ENCODE results near the gene SYT12.

Gene SYT12

DNA sequence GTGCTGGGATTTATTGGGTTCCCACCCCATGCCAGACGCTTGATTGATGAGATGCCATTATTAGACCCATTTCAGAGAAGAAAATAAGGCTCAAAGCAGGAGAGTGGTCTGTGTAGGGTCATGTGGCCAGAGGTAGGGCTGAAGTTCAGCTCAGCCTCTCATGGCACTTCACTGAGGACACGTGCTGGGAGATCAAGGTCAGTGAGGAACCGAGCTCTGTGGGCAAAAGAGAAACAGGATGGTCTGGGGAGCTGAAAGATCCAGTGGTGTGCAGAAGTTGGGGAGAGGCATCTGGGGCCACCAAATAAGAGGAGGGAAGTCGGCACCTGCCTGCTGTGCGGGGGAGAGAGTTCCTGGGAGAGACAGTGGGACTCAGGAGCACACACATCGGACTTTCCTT lies 53.3 kb downstream of the SYT12 start:
- H3K9me3 ChIP-seq (ENCODE audit: control insufficient read depth, low read length), result no peaks in the 10 kb centered on the region

DNA sequence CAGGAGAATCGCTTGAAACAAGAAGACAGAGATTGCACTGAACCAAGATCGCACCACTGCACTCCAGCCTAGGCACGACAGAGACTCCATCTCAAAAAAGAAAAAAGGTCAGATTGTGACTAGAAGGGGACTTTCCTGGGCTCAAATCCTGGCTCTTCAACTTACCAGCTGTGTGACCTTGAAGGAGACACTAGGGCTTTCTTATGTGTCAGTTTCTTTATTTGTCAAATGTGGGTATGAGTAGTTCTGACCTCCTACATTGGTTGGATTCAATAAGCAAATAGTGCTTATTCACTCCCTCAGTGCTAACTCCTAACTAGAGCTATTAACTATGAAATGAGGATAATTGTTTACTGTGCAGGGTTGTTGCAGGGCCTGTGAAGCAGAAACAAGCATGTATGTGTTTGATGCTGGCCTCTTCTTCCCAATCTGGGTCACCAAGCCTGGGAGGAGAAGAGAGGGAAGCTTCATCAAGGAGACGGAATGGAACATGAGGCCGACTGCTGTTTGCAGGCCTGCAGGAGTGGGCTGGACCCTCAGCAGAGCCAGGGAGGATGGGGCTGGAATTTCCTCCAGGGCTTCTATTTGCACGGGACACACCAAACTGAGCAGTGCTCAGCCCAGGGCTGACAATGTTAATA lies 56.3 kb downstream of the SYT12 start:
- no peak overlapping the region for H3K4me3 ChIP-seq (ENCODE audit: extremely low read depth, insufficient read depth, low read length, poor library complexity, severe bottlenecking)
- no peaks in the 10 kb centered on the region for H3K9me3 ChIP-seq (ENCODE audit: control insufficient read depth, low read length)
- H3K36me3 ChIP-seq (ENCODE audit: control insufficient read depth, insufficient read depth, low read length), result no peaks in the 10 kb centered on the region
- H3K27ac ChIP-seq (ENCODE audit: low read depth, low read length, severe bottlenecking), result no peak overlapping the region
- no peaks in the 10 kb centered on the region for H3K4me1 ChIP-seq (ENCODE audit: control insufficient read depth, insufficient read depth, low read length, poor library complexity, severe bottlenecking)
- 85 to 87% methylated on average over 2 to 5 of the region's 6 CpGs for WGBS, 2 experiments (ENCODE audit: insufficient coverage in 2 of 2)

More for the DNA sequence above, 53.3 kb downstream of the SYT12 start:
- Histone ChIP-seq H3K36me3 (ENCODE audit: control insufficient read depth, insufficient read depth, low read length) (no peaks in the 10 kb centered on the region), H3K4me3 (ENCODE audit: extremely low read depth, insufficient read depth, low read length, poor library complexity, severe bottlenecking) (no peak overlapping the region), H3K4me1 (ENCODE audit: control insufficient read depth, insufficient read depth, low read length, poor library complexity, severe bottlenecking) (no peaks in the 10 kb centered on the region), H3K27ac (ENCODE audit: low read depth, low read length, severe bottlenecking) (no peak overlapping the region)
- 89 to 98% methylated on average over 5 of the region's 6 CpGs for WGBS, 2 experiments (ENCODE audit: insufficient coverage in 2 of 2)

DNA sequence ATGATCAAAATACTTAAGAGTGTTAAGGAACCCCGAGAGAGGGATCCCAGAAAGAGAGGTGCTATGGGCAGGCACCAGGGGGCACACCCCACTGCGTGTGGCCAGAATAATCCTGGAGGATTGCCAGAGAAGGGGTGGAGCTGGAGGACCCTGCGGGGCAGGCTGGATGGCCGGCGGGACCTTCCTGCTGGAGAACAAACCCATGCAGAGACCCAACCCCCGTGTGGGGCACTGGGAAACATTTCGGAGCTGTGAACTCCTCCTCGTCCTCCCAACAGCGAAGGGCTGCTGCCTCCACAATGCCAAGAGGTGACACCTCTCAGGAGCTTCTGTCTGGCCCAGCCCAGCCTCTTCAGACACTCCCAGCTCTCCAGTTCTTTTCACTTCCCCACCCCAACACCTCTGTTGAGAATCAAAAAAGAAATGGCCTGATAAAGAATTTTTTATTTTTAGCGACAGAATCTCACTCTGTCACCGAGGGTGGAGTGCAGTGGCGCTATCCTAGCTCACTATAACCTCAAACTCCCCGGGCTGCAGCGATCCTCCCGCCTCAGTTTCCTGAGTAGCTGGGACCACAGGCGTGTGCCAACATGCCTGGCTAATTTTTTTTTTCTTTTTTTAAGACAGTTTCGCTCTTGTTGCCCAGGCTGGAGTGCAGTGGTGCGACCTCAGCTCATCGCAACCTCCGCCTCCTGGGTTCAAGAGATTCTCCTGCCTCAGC lies 59.3 kb downstream of the SYT12 start:
- no peak overlapping the region for H3K27ac ChIP-seq (ENCODE audit: low read depth, low read length, severe bottlenecking)
- H3K9me3 ChIP-seq (ENCODE audit: control insufficient read depth, low read length), result no peaks in the 10 kb centered on the region
- no peaks in the 10 kb centered on the region for H3K36me3 ChIP-seq (ENCODE audit: control insufficient read depth, insufficient read depth, low read length)
- no peaks in the 10 kb centered on the region for H3K4me1 ChIP-seq (ENCODE audit: control insufficient read depth, insufficient read depth, low read length, poor library complexity, severe bottlenecking)
- 52 to 57% methylated on average over 18 to 20 of the region's 20 CpGs for WGBS, 2 experiments (ENCODE audit: insufficient coverage in 2 of 2)
- H3K4me3 ChIP-seq (ENCODE audit: extremely low read depth, insufficient read depth, low read length, poor library complexity, severe bottlenecking), result no peak overlapping the region

DNA sequence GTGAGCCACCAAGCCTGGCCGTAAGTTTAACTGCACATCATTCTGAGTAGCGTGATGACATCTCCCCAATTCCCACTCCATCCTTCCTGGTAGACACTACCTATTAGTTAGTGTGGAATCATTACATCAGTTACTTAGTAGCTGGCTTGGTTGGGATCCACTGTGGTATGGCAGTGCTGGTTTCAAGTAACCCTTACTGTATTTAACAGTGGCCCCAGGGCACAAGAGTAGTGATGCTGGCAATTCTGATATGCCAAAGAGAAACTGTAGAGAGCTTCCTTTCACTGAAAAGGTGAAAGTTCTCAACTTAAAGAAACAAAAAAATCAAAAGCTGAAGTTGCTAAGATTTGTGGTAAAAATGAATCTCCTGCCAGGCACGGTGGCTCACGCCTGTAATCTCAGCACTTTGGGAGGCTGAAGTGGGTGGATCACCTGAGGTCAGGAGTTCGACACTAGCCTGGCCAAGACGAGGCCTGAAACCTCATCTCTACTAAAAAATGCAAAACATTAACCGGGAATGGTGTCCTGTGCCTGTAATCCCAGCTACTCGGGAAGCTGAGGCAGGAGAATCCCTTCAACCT lies 60.9 kb downstream of the SYT12 start:
- Histone ChIP-seq H3K36me3 (ENCODE audit: control insufficient read depth, insufficient read depth, low read length) (no peaks in the 10 kb centered on the region), H3K4me1 (ENCODE audit: control insufficient read depth, insufficient read depth, low read length, poor library complexity, severe bottlenecking) (no peaks in the 10 kb centered on the region), H3K9me3 (ENCODE audit: control insufficient read depth, low read length) (no peaks in the 10 kb centered on the region), H3K27ac (ENCODE audit: low read depth, low read length, severe bottlenecking) (no peak overlapping the region), H3K4me3 (ENCODE audit: extremely low read depth, insufficient read depth, low read length, poor library complexity, severe bottlenecking) (no peak overlapping the region)
- 87 to 96% methylated on average over 7 to 8 of the region's 8 CpGs for WGBS, 2 experiments (ENCODE audit: insufficient coverage in 2 of 2)

DNA sequence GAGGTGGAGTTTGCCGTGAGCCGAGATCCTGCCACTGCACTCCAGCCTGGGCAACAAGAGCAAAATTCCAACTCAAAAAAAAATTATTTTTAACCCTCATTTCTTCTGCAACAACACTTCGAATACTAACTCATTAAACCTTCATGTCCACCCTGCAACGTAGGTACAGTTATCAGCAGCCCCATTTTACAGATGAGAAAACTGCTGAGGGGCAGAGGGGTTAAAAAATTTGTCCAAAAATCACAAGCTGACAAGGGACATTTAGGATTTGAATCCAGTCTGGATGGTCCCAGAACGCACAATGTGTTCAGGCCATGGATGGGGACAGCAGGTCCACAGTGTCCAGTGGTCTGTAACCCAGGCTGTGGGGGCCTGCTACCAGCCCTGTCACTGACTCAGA lies 62.7 kb downstream of the SYT12 start:
- Histone ChIP-seq H3K4me1 (ENCODE audit: control insufficient read depth, insufficient read depth, low read length, poor library complexity, severe bottlenecking) (no peaks in the 10 kb centered on the region), H3K9me3 (ENCODE audit: control insufficient read depth, low read length) (no peaks in the 10 kb centered on the region), H3K27ac (ENCODE audit: low read depth, low read length, severe bottlenecking) (no peak overlapping the region), H3K4me3 (ENCODE audit: extremely low read depth, insufficient read depth, low read length, poor library complexity, severe bottlenecking) (no peak overlapping the region), H3K36me3 (ENCODE audit: control insufficient read depth, insufficient read depth, low read length) (no peaks in the 10 kb centered on the region)
- 91 to 97% methylated on average over 5 of the region's 5 CpGs for WGBS, 2 experiments (ENCODE audit: insufficient coverage in 2 of 2)

DNA sequence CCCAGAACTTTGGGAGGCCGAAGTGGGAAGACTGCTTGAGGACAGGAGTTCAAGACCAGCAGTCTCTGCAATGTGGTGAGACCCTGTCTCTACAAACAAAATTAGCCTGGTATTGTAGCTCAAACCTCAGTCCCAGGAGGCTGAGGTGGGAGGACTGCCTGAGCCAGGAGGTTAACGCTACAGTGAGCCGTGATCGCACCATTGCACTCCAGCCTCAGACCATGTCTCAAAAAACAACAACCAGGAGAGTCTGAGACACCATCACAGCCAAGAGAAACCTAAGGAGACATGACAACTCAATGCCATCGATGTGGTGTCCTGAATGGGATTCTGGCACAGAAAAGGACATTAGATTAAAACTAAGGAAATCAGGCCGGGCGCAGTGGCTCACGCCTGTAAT lies 67.8 kb downstream of the SYT12 start:
- Histone ChIP-seq H3K27ac (ENCODE audit: low read depth, low read length, severe bottlenecking) (no peak overlapping the region), H3K4me3 (ENCODE audit: extremely low read depth, insufficient read depth, low read length, poor library complexity, severe bottlenecking) (no peak overlapping the region), H3K9me3 (ENCODE audit: control insufficient read depth, low read length) (no peaks in the 10 kb centered on the region), H3K36me3 (ENCODE audit: control insufficient read depth, insufficient read depth, low read length) (no peaks in the 10 kb centered on the region), H3K4me1 (ENCODE audit: control insufficient read depth, insufficient read depth, low read length, poor library complexity, severe bottlenecking) (no peaks in the 10 kb centered on the region)
- WGBS, 2 experiments (ENCODE audit: insufficient coverage in 2 of 2), result 90 to 97% methylated on average over 5 to 8 of the region's 8 CpGs

DNA sequence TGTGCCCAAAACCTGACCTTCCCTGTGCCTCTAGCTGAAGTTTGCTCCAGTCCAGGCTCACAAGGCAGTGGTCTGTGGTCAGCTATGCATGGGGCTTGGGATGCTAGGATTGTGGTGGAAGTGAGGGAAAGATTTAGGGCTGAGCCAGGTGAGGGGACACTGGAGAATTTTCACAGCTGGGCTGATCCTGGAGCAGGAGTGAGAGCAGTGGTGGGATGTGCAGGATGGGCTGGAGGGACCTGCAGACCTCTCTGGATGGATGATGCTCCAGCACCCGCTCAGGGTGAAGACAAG lies 72.2 kb downstream of the SYT12 start:
- WGBS, 2 experiments (ENCODE audit: insufficient coverage in 2 of 2), result 75 to 100% methylated on average over 1 of the region's 1 CpG
- H3K36me3 ChIP-seq (ENCODE audit: control insufficient read depth, insufficient read depth, low read length), result no peaks in the 10 kb centered on the region
- no peak overlapping the region for H3K27ac ChIP-seq (ENCODE audit: low read depth, low read length, severe bottlenecking)
- H3K4me3 ChIP-seq (ENCODE audit: extremely low read depth, insufficient read depth, low read length, poor library complexity, severe bottlenecking), result no peak overlapping the region
- H3K4me1 ChIP-seq (ENCODE audit: control insufficient read depth, insufficient read depth, low read length, poor library complexity, severe bottlenecking), result peaks cover 5% of the 10 kb centered on the region
- no peaks in the 10 kb centered on the region for H3K9me3 ChIP-seq (ENCODE audit: control insufficient read depth, low read length)

DNA sequence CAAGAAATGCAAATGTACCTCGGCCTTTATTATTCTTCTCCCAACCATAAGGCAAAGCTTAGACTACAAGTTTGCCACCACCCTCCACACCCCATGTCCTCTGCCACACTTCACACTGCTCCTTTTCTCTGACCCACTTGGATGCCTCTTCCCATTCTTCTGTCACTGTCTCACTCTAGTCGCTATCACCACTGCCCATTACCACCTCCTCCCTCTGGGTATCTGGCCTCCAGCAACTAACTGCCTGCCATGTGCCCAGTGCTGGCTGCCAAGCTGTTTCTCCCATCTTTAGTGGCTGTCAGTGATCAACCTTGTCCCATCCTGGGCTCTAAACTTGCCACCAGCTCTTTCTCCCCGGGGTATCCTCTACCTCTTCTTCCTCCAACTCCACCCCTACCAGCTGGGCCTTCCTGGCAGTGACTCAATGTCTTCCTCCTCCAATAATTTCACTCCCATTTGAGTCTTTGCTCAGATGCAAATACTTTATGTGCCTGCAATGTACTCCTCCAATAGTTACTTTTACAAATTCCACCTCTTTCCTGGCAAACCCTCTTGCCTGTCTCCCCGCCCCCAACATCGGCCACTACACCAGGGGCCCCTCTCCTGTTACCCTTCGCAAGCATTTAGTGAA lies 76.0 kb downstream of the SYT12 start:
- H3K36me3 ChIP-seq (ENCODE audit: control insufficient read depth, insufficient read depth, low read length), result no peaks in the 10 kb centered on the region
- no peak overlapping the region for H3K27ac ChIP-seq (ENCODE audit: low read depth, low read length, severe bottlenecking)
- H3K4me1 ChIP-seq (ENCODE audit: control insufficient read depth, insufficient read depth, low read length, poor library complexity, severe bottlenecking), result peaks cover 8% of the 10 kb centered on the region
- H3K4me3 ChIP-seq (ENCODE audit: extremely low read depth, insufficient read depth, low read length, poor library complexity, severe bottlenecking), result no peak overlapping the region
- WGBS, 2 experiments (ENCODE audit: insufficient coverage in 2 of 2), result 80 to 94% methylated on average over 2 to 3 of the region's 6 CpGs
- no peaks in the 10 kb centered on the region for H3K9me3 ChIP-seq (ENCODE audit: control insufficient read depth, low read length)

DNA sequence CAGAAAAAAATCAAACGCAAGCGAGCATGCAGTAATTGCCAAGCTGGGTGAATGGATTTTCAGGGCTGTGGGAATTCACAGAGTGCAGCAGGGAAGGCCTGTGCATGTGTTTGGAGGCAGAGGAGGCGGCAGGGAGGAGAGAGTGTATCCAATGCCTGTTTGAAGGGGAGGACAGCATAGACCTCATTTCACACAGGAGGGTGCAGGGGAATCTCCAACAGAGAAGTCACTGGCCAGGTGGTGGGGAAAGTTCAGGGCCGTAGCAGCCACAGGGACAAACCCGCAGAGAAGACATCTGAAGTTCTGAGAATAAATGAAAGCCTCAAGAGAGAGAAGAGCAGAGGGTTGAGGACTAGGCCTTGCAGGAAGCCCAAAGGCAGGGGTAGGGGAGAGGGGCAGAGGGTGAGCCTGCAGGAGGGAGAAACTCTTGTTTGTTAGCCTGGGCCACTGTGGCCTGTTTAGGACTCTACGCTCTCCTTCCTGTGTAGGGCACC lies 76.9 kb downstream of the SYT12 start:
- Histone ChIP-seq H3K36me3 (ENCODE audit: control insufficient read depth, insufficient read depth, low read length) (no peaks in the 10 kb centered on the region), H3K27ac (ENCODE audit: low read depth, low read length, severe bottlenecking) (no peak overlapping the region), H3K9me3 (ENCODE audit: control insufficient read depth, low read length) (no peaks in the 10 kb centered on the region), H3K4me1 (ENCODE audit: control insufficient read depth, insufficient read depth, low read length, poor library complexity, severe bottlenecking) (peaks cover 8% of the 10 kb centered on the region), H3K4me3 (ENCODE audit: extremely low read depth, insufficient read depth, low read length, poor library complexity, severe bottlenecking) (no peak overlapping the region)
- 93 to 95% methylated on average over 5 to 6 of the region's 6 CpGs for WGBS, 2 experiments (ENCODE audit: insufficient coverage in 2 of 2)
